ENCODE results near the gene VAV2.

DNA sequence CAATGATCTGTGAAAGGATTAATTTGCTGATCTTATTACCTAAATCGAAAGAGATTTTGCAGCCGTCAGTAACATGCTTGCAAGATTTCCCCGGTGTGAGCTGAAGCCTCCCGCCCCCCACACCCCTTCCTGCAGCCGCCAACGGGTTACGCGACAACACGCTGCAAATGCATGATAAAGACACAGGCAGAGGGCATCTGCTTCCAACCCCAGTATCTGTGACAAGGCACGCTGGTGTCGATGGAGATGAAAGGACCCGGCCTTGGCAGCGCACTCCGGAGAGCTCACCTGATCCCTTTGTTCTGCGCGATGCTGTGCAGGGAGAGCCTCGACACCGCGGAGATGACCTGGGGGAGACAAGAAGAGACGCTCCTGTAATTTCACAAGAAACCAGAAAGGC lies 131.0 kb downstream of the VAV2 start:
- TF ChIP-seq, protein P1, sequence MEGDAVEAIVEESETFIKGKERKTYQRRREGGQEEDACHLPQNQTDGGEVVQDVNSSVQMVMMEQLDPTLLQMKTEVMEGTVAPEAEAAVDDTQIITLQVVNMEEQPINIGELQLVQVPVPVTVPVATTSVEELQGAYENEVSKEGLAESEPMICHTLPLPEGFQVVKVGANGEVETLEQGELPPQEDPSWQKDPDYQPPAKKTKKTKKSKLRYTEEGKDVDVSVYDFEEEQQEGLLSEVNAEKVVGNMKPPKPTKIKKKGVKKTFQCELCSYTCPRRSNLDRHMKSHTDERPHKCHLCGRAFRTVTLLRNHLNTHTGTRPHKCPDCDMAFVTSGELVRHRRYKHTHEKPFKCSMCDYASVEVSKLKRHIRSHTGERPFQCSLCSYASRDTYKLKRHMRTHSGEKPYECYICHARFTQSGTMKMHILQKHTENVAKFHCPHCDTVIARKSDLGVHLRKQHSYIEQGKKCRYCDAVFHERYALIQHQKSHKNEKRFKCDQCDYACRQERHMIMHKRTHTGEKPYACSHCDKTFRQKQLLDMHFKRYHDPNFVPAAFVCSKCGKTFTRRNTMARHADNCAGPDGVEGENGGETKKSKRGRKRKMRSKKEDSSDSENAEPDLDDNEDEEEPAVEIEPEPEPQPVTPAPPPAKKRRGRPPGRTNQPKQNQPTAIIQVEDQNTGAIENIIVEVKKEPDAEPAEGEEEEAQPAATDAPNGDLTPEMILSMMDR (conservative IDR thresholded peaks at IDR 0.05; ENCODE audit: low read length), result no peak
- TF ChIP-seq EZH2phosphoT487 (IDR thresholded peaks at IDR 0.05; ENCODE audit: borderline replicate concordance, low read depth, low read length), result no peak
